HL-60 (cell line): ENCODE results near the gene CHI3L1.

Source experiments
- DNase-seq, 2 experiments: peaks; one replicate each; pipeline ENCODE4 v3.0.0-alpha.2; 2010 to 2020; ENCODE audit warnings: low read depth in 1 of 2, low spot score in 1 of 2
- H3K27ac ChIP-seq: fragments of 250-450 bp; sonication (Bioruptor Pico); replicated peaks from 2 replicates; pipeline ENCODE4 v1.5.1; 2020; ENCODE audit warnings: mild to moderate bottlenecking, moderate library complexity
- H3K27me3 ChIP-seq: fragments of 250-450 bp; sonication (Bioruptor Pico); 2 replicates; pipeline ENCODE4 v1.5.1; 2021; ENCODE audit warnings: mild to moderate bottlenecking, moderate library complexity; ENCODE audit not compliant: insufficient read depth, poor library complexity, severe bottlenecking
- H3K4me3 ChIP-seq: replicated peaks from 2 replicates; pipeline ENCODE4 v1.5.1; 2011; ENCODE audit warnings: mild to moderate bottlenecking, control low read depth, low read length; ENCODE audit not compliant: insufficient read depth
- CTCF ChIP-seq: IDR thresholded peaks from one replicate; pipeline ENCODE4 v1.5.1; 2011; ENCODE audit warnings: low read length, control low read depth, inconsistent platforms; ENCODE audit not compliant: insufficient read depth
- GABPA ChIP-seq: IDR thresholded peaks from 2 replicates; pipeline ENCODE4 v1.6.1; 2012; ENCODE audit warnings: low read depth
- POLR2AphosphoS5 ChIP-seq: IDR thresholded peaks from 2 replicates; pipeline ENCODE4 v1.6.1; 2012; ENCODE audit warnings: low read depth
- REST ChIP-seq: IDR thresholded peaks from 2 replicates; pipeline ENCODE4 v1.6.1; 2012; ENCODE audit warnings: low read depth; ENCODE audit not compliant: insufficient replicate concordance
- SPI1 ChIP-seq: IDR thresholded peaks from 2 replicates; pipeline ENCODE4 v1.6.1; 2012; ENCODE audit warnings: low read depth, mild to moderate bottlenecking, borderline replicate concordance

The CHI3L1 gene

GRCh38 chr1:203168991-203169390, 17.5 kb downstream of the CHI3L1 start:
- TF ChIP-seq GABPA (no peak), SPI1 (no peak), POLR2AphosphoS5 (no peak), REST (no peak), CTCF (no peak)
- H3K27me3 ChIP-seq = no peaks in the 10 kb centered on the region
- no peak overlapping the region for H3K4me3 ChIP-seq
- no peak overlapping the region for H3K27ac ChIP-seq
- no peak for DNase-seq

- Histone ChIP-seq H3K27ac (no peak overlapping the region), H3K4me3 (no peak overlapping the region), H3K27me3 (no peaks in the 10 kb centered on the region)
- no peak for DNase-seq
- TF ChIP-seq CTCF (no peak), GABPA (no peak), SPI1 (no peak), POLR2AphosphoS5 (no peak), REST (no peak)
Observed at GRCh38 chr1:203168256-203168786, 18.2 kb downstream of the CHI3L1 start.

GRCh38 chr1:203167913-203168200, 18.6 kb downstream of the CHI3L1 start:
- no peaks in the 10 kb centered on the region for H3K27me3 ChIP-seq
- no peak overlapping the region for H3K4me3 ChIP-seq
- TF ChIP-seq SPI1 (no peak), GABPA (no peak), POLR2AphosphoS5 (no peak), CTCF (no peak), REST (no peak)
- H3K27ac ChIP-seq = no peak overlapping the region
- DNase-seq = no peak
